Spleen (tissue), 11 donors: ENCODE measurements around the gene AGO3. TPM values are rescaled to one million over a fixed set of nuclear protein-coding genes. Genes with fewer than 3 reads are reported as not detected.

Experiments
- DNase-seq: peaks from one replicate; pipeline ENCODE4 v3.0.0-alpha.2; 2020
- H3K27ac ChIP-seq, 8 donors: fragments of 200-600 bp; sonication (generic) in 7 of 8; 1 replicate in 4 of 8; 2 replicates in 4 of 8; pipeline versions ENCODE4 v1.5.0 to v1.8.0; 2016 to 2021; ENCODE audit warnings: inconsistent platforms in 4 of 8, mild to moderate bottlenecking in 4 of 8, moderate library complexity in 1 of 8
- H3K27me3 ChIP-seq, 7 donors: fragments of 200-600 bp; sonication (generic) in 6 of 7; replicated peaks in 1 of 7; 1 replicate in 4 of 7; 2 replicates in 3 of 7; pipeline versions ENCODE4 v1.5.0 to v1.8.0; 2016 to 2021; ENCODE audit warnings: inconsistent platforms in 3 of 7, mild to moderate bottlenecking in 1 of 7
- H3K36me3 ChIP-seq, 6 donors: fragments of 200-600 bp; sonication (generic) in 5 of 6; 1 replicate in 4 of 6; 2 replicates in 2 of 6; pipeline versions ENCODE4 v1.5.0 to v1.8.0; 2016 to 2021; ENCODE audit warnings: inconsistent platforms in 2 of 6
- H3K4me1 ChIP-seq, 6 donors: fragments of 200-600 bp; sonication (generic) in 5 of 6; 1 replicate in 3 of 6; 2 replicates in 3 of 6; pipeline versions ENCODE4 v1.5.0 to v1.8.0; 2016 to 2021; ENCODE audit warnings: inconsistent platforms in 3 of 6
- H3K4me3 ChIP-seq, 8 donors: fragments of 200-600 bp; sonication (generic) in 7 of 8; 1 replicate in 4 of 8; 2 replicates in 4 of 8; pipeline versions ENCODE4 v1.5.0 to v1.8.0; 2016 to 2021; ENCODE audit warnings: inconsistent platforms in 4 of 8, mild to moderate bottlenecking in 4 of 8, moderate library complexity in 2 of 8
- H3K9me3 ChIP-seq, 8 donors: fragments of 200-600 bp; sonication (generic) in 7 of 8; 1 replicate in 4 of 8; 2 replicates in 4 of 8; pipeline versions ENCODE4 v1.5.0 to v1.8.0; 2016 to 2021; ENCODE audit warnings: inconsistent platforms in 4 of 8
- POLR2A ChIP-seq, 3 donors: fragments of 450-650 bp; IDR thresholded peaks; one replicate each; pipeline ENCODE4 v1.5.1; 2017; ENCODE audit warnings: antibody characterized with exemption in 3 of 3, mild to moderate bottlenecking in 1 of 3
- POLR2AphosphoS5 ChIP-seq, 3 donors: sonication (generic); formaldehyde crosslinking; IDR thresholded peaks; one replicate each; pipeline ENCODE4 v1.5.1; 2017; ENCODE audit warnings: antibody characterized with exemption in 3 of 3
- whole genome bisulfite sequencing, 5 donors: extraction: QIAGEN DNeasy Blood & Tissue Kit in 3 of 5; methylation state at CpG; one replicate each; pipeline versions ENCODE4 v1.1.5 to v1.1.7; 2013 to 2018; 5-methylcytosine and 5-hydroxymethylcytosine counted together
- intact Hi-C: fragments of 100-400 bp; cut with DNase I; formaldehyde crosslinking; loops from one replicate; pipeline ENCODE4 v1.15.0; 2023; ENCODE audit warnings: low total_unique reads
- polyA plus RNA-seq, 3 donors: library from polyadenylated mRNA; stranded (reverse); fragments of 200-250 nt; gene quantifications; one replicate each; pipeline ENCODE4 v1.2.1, GENCODE V29; 2013
- total RNA-seq, 7 donors: library from RNA; depleted of rRNA in 3 of 7; stranded (reverse); fragments of >200 nt in 3 of 7; fragmentation: NEBNext Ultra II Directional in 4 of 7; extraction: Animal tissue kit (Norgen Biotek cat#: 25700) in 4 of 7; gene quantifications; one replicate each; pipeline versions ENCODE4 v1.1.0 to v1.2.1, GENCODE V29; 2016 to 2021
- TF ChIP-seq, protein P1 (sequence below), 11 experiments: fragments of 200-600 bp in 7 of 11; fragments of 450-650 bp in 4 of 11; sonication (generic) in 4 of 11; IDR thresholded peaks in 8 of 11; conservative IDR thresholded peaks in 3 of 11; 1 replicate in 7 of 11; 2 replicates in 4 of 11; pipeline versions ENCODE4 v1.4.0 to v1.8.0; 2016 to 2021; ENCODE audit warnings: antibody characterized with exemption in 11 of 11, inconsistent platforms in 4 of 11, mild to moderate bottlenecking in 1 of 11
- donor health status: healthy with polysubstance abuse.
- donor health status: DM: no; HTN: no; CAD: no; lungs with moderate emphysema.
- donor health status: DM: no; HTN: no; CAD: no.
- donor health status: Bipolar disorder and iron deficiency.
- donor health status: healthy.
- donor health status: DM: no; HTN: no; CAD: no.
- donor health status: DM: yes; HTN: yes; CAD: no.

The AGO3 gene
- total and polyA plus RNA-seq, 10 donors, result 1.5 to 41.1 (median 25.0) TPM

- no peak for DNase-seq
- intact Hi-C loops, result no loop called here
- H3K9me3 ChIP-seq, result no peaks in the 10 kb centered on the region
- peaks cover 0 to 7% (median 0%) of the 10 kb centered on the region in 6 donors for H3K4me1 ChIP-seq
- TF ChIP-seq POLR2A (IDR thresholded peaks at IDR 0.05) (no peak), POLR2AphosphoS5 (IDR thresholded peaks at IDR 0.05) (no peak)
- TF ChIP-seq, protein P1, sequence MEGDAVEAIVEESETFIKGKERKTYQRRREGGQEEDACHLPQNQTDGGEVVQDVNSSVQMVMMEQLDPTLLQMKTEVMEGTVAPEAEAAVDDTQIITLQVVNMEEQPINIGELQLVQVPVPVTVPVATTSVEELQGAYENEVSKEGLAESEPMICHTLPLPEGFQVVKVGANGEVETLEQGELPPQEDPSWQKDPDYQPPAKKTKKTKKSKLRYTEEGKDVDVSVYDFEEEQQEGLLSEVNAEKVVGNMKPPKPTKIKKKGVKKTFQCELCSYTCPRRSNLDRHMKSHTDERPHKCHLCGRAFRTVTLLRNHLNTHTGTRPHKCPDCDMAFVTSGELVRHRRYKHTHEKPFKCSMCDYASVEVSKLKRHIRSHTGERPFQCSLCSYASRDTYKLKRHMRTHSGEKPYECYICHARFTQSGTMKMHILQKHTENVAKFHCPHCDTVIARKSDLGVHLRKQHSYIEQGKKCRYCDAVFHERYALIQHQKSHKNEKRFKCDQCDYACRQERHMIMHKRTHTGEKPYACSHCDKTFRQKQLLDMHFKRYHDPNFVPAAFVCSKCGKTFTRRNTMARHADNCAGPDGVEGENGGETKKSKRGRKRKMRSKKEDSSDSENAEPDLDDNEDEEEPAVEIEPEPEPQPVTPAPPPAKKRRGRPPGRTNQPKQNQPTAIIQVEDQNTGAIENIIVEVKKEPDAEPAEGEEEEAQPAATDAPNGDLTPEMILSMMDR (IDR thresholded peaks at IDR 0.05 in 8 of 11, conservative IDR thresholded peaks at IDR 0.05 in 3 of 11), result no peak
- no peaks in the 10 kb centered on the region for H3K27me3 ChIP-seq
- H3K27ac ChIP-seq, result peak overlapping the region in 4 of 8 donors; percentile 47 to 69 (median 54)
- H3K4me3 ChIP-seq, result peak overlapping the region in 1 of 8 donors; percentile 17
- 49 to 85% (median 67%) methylated on average over 5 of the region's 5 CpGs for WGBS, 5 donors
- peaks cover 0 to 70% (median 12%) of the 10 kb centered on the region in 6 donors for H3K36me3 ChIP-seq
These were observed 124.8 kb downstream of the AGO3 start for GRCh38 chr1:36055706-36056105.

DNA sequence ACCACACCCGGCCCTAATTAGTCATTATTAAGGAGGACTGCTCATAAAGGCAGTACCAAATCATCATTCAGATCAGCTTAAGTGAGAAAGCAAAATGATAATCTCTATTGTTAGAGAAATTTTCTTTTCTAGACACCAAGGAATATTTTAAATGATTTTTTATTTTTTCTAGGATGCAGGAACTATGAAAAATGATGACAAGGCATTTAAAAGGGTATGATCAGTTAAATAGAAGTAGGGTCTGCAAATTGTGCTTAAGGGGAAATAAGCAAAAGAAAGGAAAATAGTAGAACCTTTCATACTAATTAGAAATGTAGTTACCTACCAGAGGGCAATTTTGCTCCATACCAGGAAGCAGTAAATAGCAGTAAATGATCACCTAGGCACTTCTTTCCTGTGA, 131.4 kb downstream of the AGO3 start:
- WGBS, 5 donors, result 92 to 100% (median 95%) methylated on average over 1 of the region's 1 CpG
- TF ChIP-seq POLR2AphosphoS5 (IDR thresholded peaks at IDR 0.05) (no peak), POLR2A (IDR thresholded peaks at IDR 0.05) (no peak)
- TF ChIP-seq, protein P1 (IDR thresholded peaks at IDR 0.05 in 8 of 11, conservative IDR thresholded peaks at IDR 0.05 in 3 of 11), result no peak
- intact Hi-C loops, result no loop called here
- H3K9me3 ChIP-seq, result no peaks in the 10 kb centered on the region
- no peaks in the 10 kb centered on the region for H3K27me3 ChIP-seq
- H3K4me3 ChIP-seq, result no peak overlapping the region
- H3K4me1 ChIP-seq, result no peaks in the 10 kb centered on the region
- H3K27ac ChIP-seq, result no peak overlapping the region
- H3K36me3 ChIP-seq, result peaks cover 0 to 33% (median 0%) of the 10 kb centered on the region in 6 donors
- no peak for DNase-seq

DNA sequence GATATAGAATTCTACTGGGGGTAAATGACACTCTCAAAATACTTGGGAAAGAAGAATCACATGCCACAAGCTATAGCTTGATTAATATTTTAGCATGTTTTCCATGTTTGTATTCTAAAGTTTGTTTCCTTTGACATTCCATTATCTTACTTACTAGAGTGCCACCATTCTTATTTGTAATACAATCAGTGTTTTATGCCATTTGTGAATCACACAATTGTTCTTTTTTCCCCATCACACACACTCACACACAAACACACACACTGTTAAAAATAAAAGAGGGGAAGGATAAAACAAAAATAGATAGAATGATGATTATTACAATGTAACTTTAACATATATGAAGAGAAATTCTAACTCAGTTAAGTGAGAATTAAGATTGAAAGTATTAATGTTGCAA, 137.0 kb downstream of the AGO3 start:
- H3K4me1 ChIP-seq, result no peaks in the 10 kb centered on the region
- H3K27me3 ChIP-seq, result no peaks in the 10 kb centered on the region
- intact Hi-C loops, result no loop called here
- DNase-seq, result no peak
- H3K9me3 ChIP-seq, result no peaks in the 10 kb centered on the region
- H3K27ac ChIP-seq, result no peak overlapping the region
- H3K4me3 ChIP-seq, result no peak overlapping the region
- peaks cover 0 to 13% (median 0%) of the 10 kb centered on the region in 6 donors for H3K36me3 ChIP-seq
- TF ChIP-seq POLR2AphosphoS5 (IDR thresholded peaks at IDR 0.05) (no peak), POLR2A (IDR thresholded peaks at IDR 0.05) (no peak)
- TF ChIP-seq, protein P1 (IDR thresholded peaks at IDR 0.05 in 8 of 11, conservative IDR thresholded peaks at IDR 0.05 in 3 of 11), result no peak

- TF ChIP-seq POLR2A (IDR thresholded peaks at IDR 0.05) (no peak), POLR2AphosphoS5 (IDR thresholded peaks at IDR 0.05) (no peak)
- TF ChIP-seq, protein P1 (IDR thresholded peaks at IDR 0.05 in 8 of 11, conservative IDR thresholded peaks at IDR 0.05 in 3 of 11), result no peak
These were observed 138.0 kb downstream of the AGO3 start for GRCh38 chr1:36068866-36069265.

More at GRCh38 chr1:36068866-36069265, 138.0 kb downstream of the AGO3 start:
- intact Hi-C loops, result no loop called here
- no peaks in the 10 kb centered on the region for H3K4me1 ChIP-seq
- H3K27me3 ChIP-seq, result no peaks in the 10 kb centered on the region
- no peak overlapping the region for H3K27ac ChIP-seq
- peaks cover 0 to 10% (median 0%) of the 10 kb centered on the region in 6 donors for H3K36me3 ChIP-seq
- H3K9me3 ChIP-seq, result no peaks in the 10 kb centered on the region
- 84 to 98% (median 94%) methylated on average over 2 of the region's 2 CpGs for WGBS, 5 donors
- no peak for DNase-seq
- no peak overlapping the region for H3K4me3 ChIP-seq
